ENCODE data around the gene TSG101.

Gene TSG101

DNA sequence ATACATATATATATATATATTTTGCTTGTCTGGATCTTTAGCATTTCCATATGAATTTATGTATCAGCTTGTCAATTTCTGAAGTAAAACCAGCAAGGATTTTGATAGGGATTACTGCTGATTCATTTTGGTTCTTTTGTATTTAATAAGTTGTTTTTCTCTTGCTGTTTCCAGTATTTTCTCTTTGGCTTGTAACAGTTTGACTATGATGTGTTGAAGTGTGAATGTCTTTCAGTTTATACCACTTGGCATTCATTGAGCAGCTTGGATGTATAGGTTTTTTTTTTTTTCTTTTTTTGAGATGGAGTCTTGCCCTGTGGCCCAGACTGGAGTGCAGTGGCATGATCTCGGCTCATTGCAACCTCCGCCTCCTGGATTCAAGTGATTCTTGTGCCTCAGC is 58.7 kb downstream of the TSG101 start:
- Histone ChIP-seq H3K4me1 (ENCODE audit: insufficient read depth, low read length, severe bottlenecking) (no peaks in the 10 kb centered on the region), H3K36me3 (ENCODE audit: insufficient read depth, low read length) (no peaks in the 10 kb centered on the region), H3K4me3 (ENCODE audit: low read depth, low read length, poor library complexity, severe bottlenecking) (no peak overlapping the region), H3K79me2 (ENCODE audit: insufficient read depth, low read length) (no peaks in the 10 kb centered on the region), H3K27me3 (ENCODE audit: insufficient read depth, low read length) (no peaks in the 10 kb centered on the region), H3K4me2 (ENCODE audit: low read length) (no peak overlapping the region), H3K9me2 (ENCODE audit: low read depth, low read length) (no peaks in the 10 kb centered on the region), H3K27ac (ENCODE audit: low read depth, low read length, poor library complexity, severe bottlenecking) (no peak overlapping the region), H3K9me3 (ENCODE audit: low read length) (no peaks in the 10 kb centered on the region), H2AFZ (ENCODE audit: low read length) (no peak overlapping the region), H3K9ac (ENCODE audit: low read length) (no peak overlapping the region), H3F3A (ENCODE audit: insufficient read depth, low read length) (no peaks in the 10 kb centered on the region; the same call in 1 of the 2 replicates), H4K20me1 (ENCODE audit: insufficient read depth, low read length) (no peaks in the 10 kb centered on the region)
- TF ChIP-seq EZH2 (IDR thresholded peaks at IDR 0.05; ENCODE audit: borderline replicate concordance, low read length) = no peak
- TF ChIP-seq, protein P1, sequence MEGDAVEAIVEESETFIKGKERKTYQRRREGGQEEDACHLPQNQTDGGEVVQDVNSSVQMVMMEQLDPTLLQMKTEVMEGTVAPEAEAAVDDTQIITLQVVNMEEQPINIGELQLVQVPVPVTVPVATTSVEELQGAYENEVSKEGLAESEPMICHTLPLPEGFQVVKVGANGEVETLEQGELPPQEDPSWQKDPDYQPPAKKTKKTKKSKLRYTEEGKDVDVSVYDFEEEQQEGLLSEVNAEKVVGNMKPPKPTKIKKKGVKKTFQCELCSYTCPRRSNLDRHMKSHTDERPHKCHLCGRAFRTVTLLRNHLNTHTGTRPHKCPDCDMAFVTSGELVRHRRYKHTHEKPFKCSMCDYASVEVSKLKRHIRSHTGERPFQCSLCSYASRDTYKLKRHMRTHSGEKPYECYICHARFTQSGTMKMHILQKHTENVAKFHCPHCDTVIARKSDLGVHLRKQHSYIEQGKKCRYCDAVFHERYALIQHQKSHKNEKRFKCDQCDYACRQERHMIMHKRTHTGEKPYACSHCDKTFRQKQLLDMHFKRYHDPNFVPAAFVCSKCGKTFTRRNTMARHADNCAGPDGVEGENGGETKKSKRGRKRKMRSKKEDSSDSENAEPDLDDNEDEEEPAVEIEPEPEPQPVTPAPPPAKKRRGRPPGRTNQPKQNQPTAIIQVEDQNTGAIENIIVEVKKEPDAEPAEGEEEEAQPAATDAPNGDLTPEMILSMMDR (IDR thresholded peaks at IDR 0.05; ENCODE audit: low read length) = no peak

DNA sequence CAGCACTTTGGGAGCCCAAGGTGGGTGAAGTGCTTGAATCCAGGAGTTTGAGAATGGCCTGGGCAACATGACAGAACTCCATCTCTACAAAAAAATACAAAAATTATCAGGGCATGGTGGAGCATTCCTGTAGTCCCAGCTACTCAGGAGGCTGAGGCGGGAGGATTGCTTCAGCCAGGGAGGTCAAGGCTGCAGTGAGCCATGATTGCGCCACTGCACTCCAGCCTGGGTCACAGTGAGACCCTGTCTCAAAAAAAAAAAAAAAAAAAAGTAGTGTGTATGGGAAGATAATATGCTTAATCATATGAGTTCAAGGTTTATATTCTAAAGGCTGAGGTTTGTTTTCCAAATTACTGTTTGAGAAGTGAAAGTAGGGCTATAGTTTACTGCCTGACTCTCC is 60.3 kb downstream of the TSG101 start:
- no peaks in the 10 kb centered on the region for H4K20me1 ChIP-seq (ENCODE audit: insufficient read depth, low read length)
- H3K4me1 ChIP-seq (ENCODE audit: insufficient read depth, low read length, severe bottlenecking) = no peaks in the 10 kb centered on the region
- no peak overlapping the region for H2AFZ ChIP-seq (ENCODE audit: low read length)
- H3K36me3 ChIP-seq (ENCODE audit: insufficient read depth, low read length) = no peaks in the 10 kb centered on the region
- no peaks in the 10 kb centered on the region for H3K27me3 ChIP-seq (ENCODE audit: insufficient read depth, low read length)
- H3F3A ChIP-seq (ENCODE audit: insufficient read depth, low read length) = no peaks in the 10 kb centered on the region
- no peak overlapping the region for H3K9ac ChIP-seq (ENCODE audit: low read length)
- no peak overlapping the region for H3K4me2 ChIP-seq (ENCODE audit: low read length)
- no peaks in the 10 kb centered on the region for H3K9me3 ChIP-seq (ENCODE audit: low read length)
- no peak overlapping the region for H3K4me3 ChIP-seq (ENCODE audit: low read depth, low read length, poor library complexity, severe bottlenecking)
- no peaks in the 10 kb centered on the region for H3K79me2 ChIP-seq (ENCODE audit: insufficient read depth, low read length)
- H3K27ac ChIP-seq (ENCODE audit: low read depth, low read length, poor library complexity, severe bottlenecking) = no peak overlapping the region
- TF ChIP-seq EZH2 (IDR thresholded peaks at IDR 0.05; ENCODE audit: borderline replicate concordance, low read length) = no peak
- TF ChIP-seq, protein P1 (IDR thresholded peaks at IDR 0.05; ENCODE audit: low read length) = no peak
- no peaks in the 10 kb centered on the region for H3K9me2 ChIP-seq (ENCODE audit: low read depth, low read length)

DNA sequence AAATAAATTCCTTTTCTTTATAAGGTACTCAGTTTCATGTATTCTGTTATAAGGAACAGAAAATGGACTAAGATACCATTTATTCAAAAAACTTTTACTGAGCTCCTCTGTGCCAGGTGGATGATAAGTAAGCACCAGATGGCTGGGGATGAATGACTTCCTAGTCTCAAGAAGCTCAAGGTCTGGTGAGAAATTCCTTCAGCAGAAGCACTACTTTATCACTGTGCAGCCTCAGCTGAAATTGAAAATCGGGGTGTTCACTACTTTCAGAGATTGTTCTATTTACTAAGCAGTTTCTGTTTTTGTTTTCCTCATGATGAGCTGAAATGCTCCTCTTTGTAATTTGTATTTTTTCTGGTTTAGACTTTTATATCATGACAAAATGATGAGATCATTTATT is 63.3 kb downstream of the TSG101 start:
- no peaks in the 10 kb centered on the region for H3F3A ChIP-seq (ENCODE audit: insufficient read depth, low read length)
- H3K9me2 ChIP-seq (ENCODE audit: low read depth, low read length) = no peaks in the 10 kb centered on the region
- H3K36me3 ChIP-seq (ENCODE audit: insufficient read depth, low read length) = no peaks in the 10 kb centered on the region
- no peaks in the 10 kb centered on the region for H3K9me3 ChIP-seq (ENCODE audit: low read length)
- no peak overlapping the region for H3K4me3 ChIP-seq (ENCODE audit: low read depth, low read length, poor library complexity, severe bottlenecking)
- no peak overlapping the region for H3K27ac ChIP-seq (ENCODE audit: low read depth, low read length, poor library complexity, severe bottlenecking)
- no peak overlapping the region for H3K4me2 ChIP-seq (ENCODE audit: low read length)
- no peaks in the 10 kb centered on the region for H3K27me3 ChIP-seq (ENCODE audit: insufficient read depth, low read length)
- H3K4me1 ChIP-seq (ENCODE audit: insufficient read depth, low read length, severe bottlenecking) = no peaks in the 10 kb centered on the region
- no peaks in the 10 kb centered on the region for H4K20me1 ChIP-seq (ENCODE audit: insufficient read depth, low read length)
- H3K79me2 ChIP-seq (ENCODE audit: insufficient read depth, low read length) = no peaks in the 10 kb centered on the region
- H3K9ac ChIP-seq (ENCODE audit: low read length) = no peak overlapping the region
- TF ChIP-seq, protein P1 (IDR thresholded peaks at IDR 0.05; ENCODE audit: low read length) = no peak
- TF ChIP-seq EZH2 (IDR thresholded peaks at IDR 0.05; ENCODE audit: borderline replicate concordance, low read length) = no peak
- H2AFZ ChIP-seq (ENCODE audit: low read length) = no peak overlapping the region

All from OCI-LY1 (cell line).